Left renal pelvis (tissue), 4 donors: ENCODE results near the gene PARD3. TPM values are rescaled to one million over a fixed set of nuclear protein-coding genes. Genes with fewer than 3 reads are reported as not detected.

Experiments
- DNase-seq, 4 donors: peaks; one replicate each; pipeline ENCODE4 v3.0.0-alpha.2; 2013; ENCODE audit warnings: low read depth in 4 of 4, low spot score in 3 of 4
- polyA plus RNA-seq, 4 donors: library from polyadenylated mRNA; unstranded; fragments of 120-200 nt; gene quantifications; one replicate each; pipeline ENCODE4 v1.2.1, GENCODE V29; 2013; ENCODE audit not compliant: insufficient read length in 4 of 4

Gene PARD3
- polyA plus RNA-seq, 4 donors: 56.7 to 75.5 (median 69.4) TPM

GRCh38 chr10:34184397-34184796 is 630.7 kb downstream of the PARD3 start:
- no peak for DNase-seq

- no peak for DNase-seq
These were observed 631.9 kb downstream of the PARD3 start for GRCh38 chr10:34183016-34183796.

- peak in 2 of 4 donors; percentile 58 to 59 for DNase-seq
These were observed 633.4 kb downstream of the PARD3 start for GRCh38 chr10:34181553-34182300.

- DNase-seq: no peak
These were observed 634.3 kb downstream of the PARD3 start for GRCh38 chr10:34180749-34181148.

GRCh38 chr10:34179280-34179679 is 635.8 kb downstream of the PARD3 start:
- no peak for DNase-seq

GRCh38 chr10:34178756-34179155 is 636.3 kb downstream of the PARD3 start:
- DNase-seq: no peak

GRCh38 chr10:34178196-34178595 is 636.9 kb downstream of the PARD3 start:
- no peak for DNase-seq

GRCh38 chr10:34177445-34177844 is 637.7 kb downstream of the PARD3 start:
- DNase-seq: no peak

GRCh38 chr10:34176351-34176750 is 638.7 kb downstream of the PARD3 start:
- DNase-seq: no peak

GRCh38 chr10:34175121-34175520 is 640.0 kb downstream of the PARD3 start:
- DNase-seq: no peak

GRCh38 chr10:34172936-34173533 is 642.1 kb downstream of the PARD3 start:
- DNase-seq: no peak

- no peak for DNase-seq
These were observed 643.1 kb downstream of the PARD3 start for GRCh38 chr10:34171957-34172527.

GRCh38 chr10:34169677-34170076 is 645.4 kb downstream of the PARD3 start:
- DNase-seq: no peak

- DNase-seq: no peak
These were observed 646.0 kb downstream of the PARD3 start for GRCh38 chr10:34169131-34169530.

- DNase-seq: no peak
These were observed 646.7 kb downstream of the PARD3 start for GRCh38 chr10:34168439-34168838.

GRCh38 chr10:34166823-34167222 is 648.3 kb downstream of the PARD3 start:
- no peak for DNase-seq

GRCh38 chr10:34166354-34166753 is 648.7 kb downstream of the PARD3 start:
- DNase-seq: no peak

GRCh38 chr10:34164029-34164428 is 651.1 kb downstream of the PARD3 start:
- DNase-seq: no peak

GRCh38 chr10:34163075-34163905 is 651.8 kb downstream of the PARD3 start:
- DNase-seq: no peak

- DNase-seq: no peak
These were observed 653.2 kb downstream of the PARD3 start for GRCh38 chr10:34161777-34162370.
